Measurements from ENCODE around the gene PI4KA. TPM values are rescaled to one million over a fixed set of nuclear protein-coding genes. Genes with fewer than 3 reads are reported as not detected.

PI4KA gene
- total RNA-seq, 2 donors from 2014 or later: 85.4 to 112 TPM

DNA sequence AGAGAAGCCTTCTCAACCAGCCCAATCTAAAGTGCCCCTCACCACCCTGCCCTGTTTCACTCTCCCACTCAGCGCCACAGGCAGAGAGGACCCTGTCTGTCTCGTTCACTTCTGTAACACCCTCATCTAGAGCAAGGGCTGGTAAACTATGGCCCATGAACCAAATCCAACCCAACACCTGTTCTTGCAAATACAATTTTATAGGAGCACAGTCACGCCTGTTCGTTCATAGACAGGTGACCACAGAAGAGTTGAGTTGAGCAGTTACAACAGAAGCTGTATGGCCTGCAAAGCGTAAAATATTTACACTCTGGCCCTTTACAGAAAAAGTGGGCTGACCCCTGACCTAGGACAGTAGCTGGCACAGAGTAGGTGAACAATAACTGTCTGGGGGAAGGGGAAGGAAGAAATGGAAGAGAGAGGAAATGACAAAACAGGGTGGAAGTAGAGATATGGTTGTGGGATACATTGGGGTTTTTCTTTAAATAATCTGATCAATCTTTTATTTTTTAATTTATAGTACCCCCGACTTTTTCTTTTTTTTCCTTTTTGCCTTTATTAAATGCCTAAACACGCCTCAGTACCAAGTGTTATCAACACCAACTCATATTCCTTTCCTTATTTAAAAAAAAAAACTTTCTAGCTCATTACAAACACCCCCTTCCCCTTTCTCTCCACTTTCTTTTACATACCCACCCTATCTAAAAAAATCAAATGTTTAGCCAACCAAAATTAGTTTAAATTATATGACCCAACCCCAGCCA, 63.8 kb downstream of the PI4KA start:
- H3K27ac ChIP-seq: no peak overlapping the region
- H3K4me3 ChIP-seq: no peak overlapping the region
- TF ChIP-seq, protein P1, sequence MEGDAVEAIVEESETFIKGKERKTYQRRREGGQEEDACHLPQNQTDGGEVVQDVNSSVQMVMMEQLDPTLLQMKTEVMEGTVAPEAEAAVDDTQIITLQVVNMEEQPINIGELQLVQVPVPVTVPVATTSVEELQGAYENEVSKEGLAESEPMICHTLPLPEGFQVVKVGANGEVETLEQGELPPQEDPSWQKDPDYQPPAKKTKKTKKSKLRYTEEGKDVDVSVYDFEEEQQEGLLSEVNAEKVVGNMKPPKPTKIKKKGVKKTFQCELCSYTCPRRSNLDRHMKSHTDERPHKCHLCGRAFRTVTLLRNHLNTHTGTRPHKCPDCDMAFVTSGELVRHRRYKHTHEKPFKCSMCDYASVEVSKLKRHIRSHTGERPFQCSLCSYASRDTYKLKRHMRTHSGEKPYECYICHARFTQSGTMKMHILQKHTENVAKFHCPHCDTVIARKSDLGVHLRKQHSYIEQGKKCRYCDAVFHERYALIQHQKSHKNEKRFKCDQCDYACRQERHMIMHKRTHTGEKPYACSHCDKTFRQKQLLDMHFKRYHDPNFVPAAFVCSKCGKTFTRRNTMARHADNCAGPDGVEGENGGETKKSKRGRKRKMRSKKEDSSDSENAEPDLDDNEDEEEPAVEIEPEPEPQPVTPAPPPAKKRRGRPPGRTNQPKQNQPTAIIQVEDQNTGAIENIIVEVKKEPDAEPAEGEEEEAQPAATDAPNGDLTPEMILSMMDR (IDR thresholded peaks at IDR 0.05): no peak
- ATAC-seq (ENCODE audit: insufficient number of reproducible peaks, low FRiP score, low read depth): no peak
- H3K9me3 ChIP-seq: no peaks in the 10 kb centered on the region
- H3K4me1 ChIP-seq (ENCODE audit: control insufficient read depth in 1 of 2, low read depth in 2 of 2): no peaks in the 10 kb centered on the region
- no peak for DNase-seq (ENCODE audit: low spot score)
- no peaks in the 10 kb centered on the region for H3K27me3 ChIP-seq (replicated peaks; ENCODE audit: insufficient read depth)
- H3K36me3 ChIP-seq: peaks cover 62% of the 10 kb centered on the region

DNA sequence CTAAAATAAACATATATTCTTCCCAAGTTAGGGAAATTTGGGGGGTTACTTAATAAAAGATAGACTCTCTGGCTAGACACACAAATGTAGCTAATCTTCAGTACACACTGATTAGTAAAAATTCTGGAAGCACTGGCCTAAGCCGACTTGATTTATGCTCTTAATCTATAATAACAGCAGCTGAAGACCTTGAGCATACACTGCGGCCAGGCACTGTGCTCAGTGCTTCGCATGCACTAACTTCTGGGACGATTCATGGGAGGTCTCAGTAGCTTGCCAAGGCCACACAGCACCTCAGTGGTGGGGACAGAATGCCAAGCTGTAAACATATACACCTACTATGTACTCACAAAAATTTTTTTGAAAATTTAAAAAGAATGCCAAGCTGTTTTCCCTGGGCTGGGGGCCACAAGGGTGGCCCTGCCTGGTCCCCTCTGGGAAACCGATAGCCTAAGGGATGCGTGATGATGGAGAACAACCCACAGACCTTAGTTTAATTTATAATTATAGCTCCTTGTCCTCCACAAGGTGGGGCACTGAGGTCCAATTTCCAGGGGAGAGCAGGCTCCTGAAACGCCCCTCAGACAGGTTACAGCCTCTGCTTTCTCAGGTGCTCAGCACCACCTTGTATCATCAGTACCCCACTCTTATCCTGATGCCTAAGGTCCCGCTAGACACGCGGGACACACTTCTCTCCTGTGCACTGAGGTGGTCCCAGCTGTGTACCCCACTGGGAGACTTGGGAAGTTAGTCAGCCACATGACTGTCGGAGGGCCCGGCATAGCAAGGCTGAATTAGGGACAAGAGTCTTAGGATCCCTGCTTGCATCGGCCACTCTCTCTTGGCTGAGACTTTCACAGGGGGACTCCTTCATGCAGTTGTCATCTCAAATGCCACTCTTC, 64.6 kb downstream of the PI4KA start:
- TF ChIP-seq, protein P1 (IDR thresholded peaks at IDR 0.05): no peak
- peaks cover 53% of the 10 kb centered on the region for H3K36me3 ChIP-seq
- no peaks in the 10 kb centered on the region for H3K4me1 ChIP-seq (ENCODE audit: control insufficient read depth in 1 of 2, low read depth in 2 of 2)
- no peaks in the 10 kb centered on the region for H3K9me3 ChIP-seq
- H3K4me3 ChIP-seq: no peak overlapping the region
- no peak for ATAC-seq (ENCODE audit: insufficient number of reproducible peaks, low FRiP score, low read depth)
- no peak overlapping the region for H3K27ac ChIP-seq
- no peaks in the 10 kb centered on the region for H3K27me3 ChIP-seq (replicated peaks; ENCODE audit: insufficient read depth)
- no peak for DNase-seq (ENCODE audit: low spot score)

DNA sequence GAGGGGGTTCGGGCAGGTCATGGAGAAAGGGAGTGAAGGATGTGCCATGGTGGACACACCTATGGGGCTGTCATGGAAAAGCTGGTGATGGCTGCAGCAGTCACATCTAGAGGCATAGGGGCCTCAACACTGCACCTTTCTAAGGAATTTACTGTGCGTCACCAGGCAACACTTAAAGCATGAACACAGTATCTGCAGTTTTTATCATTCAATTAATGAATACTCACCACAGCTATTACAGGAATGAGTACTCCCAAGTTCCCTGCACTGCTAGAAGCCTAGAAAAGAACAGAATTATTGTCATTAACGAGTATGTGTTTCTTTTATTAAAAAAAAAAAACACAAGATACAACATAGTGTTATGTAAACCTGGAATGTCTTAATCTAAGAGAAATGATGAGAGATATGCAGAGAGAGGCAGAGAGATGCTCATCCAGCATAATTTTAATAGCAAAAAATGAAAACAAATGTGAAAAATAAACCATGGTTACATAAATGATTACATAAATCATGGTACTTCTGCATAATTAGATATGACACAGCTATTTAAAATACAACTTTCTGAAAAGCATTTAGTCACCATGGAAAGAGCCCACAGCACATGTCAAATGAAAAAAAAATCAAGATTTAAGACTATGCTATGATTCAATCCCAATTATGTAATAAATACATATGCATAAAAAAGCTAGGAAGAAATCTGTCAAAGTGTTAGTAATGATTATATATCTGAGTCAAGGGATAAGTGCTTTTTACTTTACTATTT, 65.5 kb downstream of the PI4KA start:
- Histone ChIP-seq H3K9me3 (no peaks in the 10 kb centered on the region), H3K27ac (no peak overlapping the region), H3K27me3 (replicated peaks; ENCODE audit: insufficient read depth) (no peaks in the 10 kb centered on the region), H3K4me3 (no peak overlapping the region), H3K36me3 (peaks cover 49% of the 10 kb centered on the region), H3K4me1 (ENCODE audit: control insufficient read depth in 1 of 2, low read depth in 2 of 2) (no peaks in the 10 kb centered on the region)
- DNase-seq (ENCODE audit: low spot score): no peak
- no peak for ATAC-seq (ENCODE audit: insufficient number of reproducible peaks, low FRiP score, low read depth)
- TF ChIP-seq, protein P1 (IDR thresholded peaks at IDR 0.05): no peak

DNA sequence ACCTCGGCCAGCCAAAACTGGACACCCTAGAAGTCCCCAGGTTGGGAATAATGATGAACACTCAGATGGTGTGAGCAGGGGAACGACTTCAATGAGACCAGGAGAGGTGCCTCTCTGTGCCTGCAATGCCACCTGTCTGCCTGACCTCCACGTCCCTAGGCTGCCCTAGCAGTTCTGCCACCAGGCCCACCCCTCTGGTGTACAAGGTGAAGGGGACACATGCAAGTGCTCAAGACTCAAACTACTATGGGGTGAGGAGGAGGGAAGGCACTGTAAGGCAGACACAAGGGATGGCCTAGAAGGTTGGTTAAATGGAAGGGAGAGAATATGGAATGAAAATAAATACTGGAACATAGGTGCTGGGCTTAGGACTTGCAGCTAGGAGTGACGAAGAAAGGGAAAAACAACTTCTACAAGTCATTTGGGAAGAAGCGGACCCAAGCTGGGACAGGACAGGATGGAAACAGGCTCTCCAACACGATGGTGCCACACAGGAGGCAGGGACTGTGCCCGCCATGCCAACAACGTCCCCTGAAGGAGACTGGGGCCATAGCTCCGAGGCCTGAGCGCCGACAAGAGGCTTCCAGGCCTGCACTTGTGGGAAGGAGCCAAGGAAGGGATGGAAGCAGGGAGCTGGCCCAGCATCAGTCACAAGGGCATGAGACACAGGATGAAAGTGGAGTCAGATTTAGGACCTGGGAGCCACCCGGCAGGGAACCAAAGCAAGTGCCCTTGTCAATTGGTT, 66.2 kb downstream of the PI4KA start:
- TF ChIP-seq, protein P1 (IDR thresholded peaks at IDR 0.05): no peak
- Histone ChIP-seq H3K27ac (no peak overlapping the region), H3K36me3 (peaks cover 42% of the 10 kb centered on the region), H3K9me3 (no peaks in the 10 kb centered on the region), H3K27me3 (replicated peaks; ENCODE audit: insufficient read depth) (no peaks in the 10 kb centered on the region), H3K4me1 (ENCODE audit: control insufficient read depth in 1 of 2, low read depth in 2 of 2) (no peaks in the 10 kb centered on the region), H3K4me3 (no peak overlapping the region)
- no peak for DNase-seq (ENCODE audit: low spot score)
- ATAC-seq (ENCODE audit: insufficient number of reproducible peaks, low FRiP score, low read depth): no peak
